ENCODE data around the gene FPR3. TPM values are rescaled to one million over a fixed set of nuclear protein-coding genes. Genes with fewer than 3 reads are reported as not detected.

FPR3 gene
- total RNA-seq, 1 experiment from 2014 or later: not detected

- Histone ChIP-seq H3T11ph (ENCODE audit: low read length) (no peak overlapping the region), H3K27me3 (ENCODE audit: insufficient read depth, low read length) (no peaks in the 10 kb centered on the region), H4K5ac (ENCODE audit: insufficient read length, low read depth, low read length) (no peak overlapping the region), H2BK12ac (ENCODE audit: insufficient read length, low read depth, low read length) (no peak overlapping the region), H3K18ac (ENCODE audit: insufficient read length, low read depth, low read length) (no peak overlapping the region), H4K20me1 (ENCODE audit: control insufficient read depth, insufficient read depth, insufficient read length) (no peaks in the 10 kb centered on the region), H3K9me3 (ENCODE audit: control insufficient read depth, low read depth, low read length) (peaks cover 12% of the 10 kb centered on the region), H2BK20ac (ENCODE audit: low read depth, low read length, poor library complexity, severe bottlenecking) (no peak overlapping the region), H3K23me2 (ENCODE audit: insufficient read length, low read depth, low read length, poor library complexity, severe bottlenecking) (no peaks in the 10 kb centered on the region), H3K23ac (ENCODE audit: insufficient read length, low read depth, low read length) (no peak overlapping the region), H3K14ac (ENCODE audit: insufficient read depth, low read length) (no peak overlapping the region), H3K56ac (ENCODE audit: insufficient read length, low read depth, low read length) (no peak overlapping the region), H2BK5ac (ENCODE audit: insufficient read length, low read length) (no peak overlapping the region), H3K79me1 (ENCODE audit: insufficient read depth, low read depth, low read length, poor library complexity, severe bottlenecking) (no peaks in the 10 kb centered on the region), H2AFZ (ENCODE audit: low read length) (no peak overlapping the region), H3K4me1 (ENCODE audit: insufficient read depth, low read length) (no peaks in the 10 kb centered on the region), H3K4me2 (ENCODE audit: insufficient read depth, insufficient read length, low read length) (no peak overlapping the region), H4K91ac (ENCODE audit: insufficient read length, low read depth, low read length) (no peak overlapping the region), H2AK5ac (ENCODE audit: insufficient read length, low read length) (no peak overlapping the region), H3K9ac (ENCODE audit: extremely low read depth, insufficient read length, low read length) (no peak overlapping the region), H3K27ac (ENCODE audit: insufficient read length, low read depth, low read length) (no peak overlapping the region), H3K4ac (ENCODE audit: low read depth, low read length) (no peak overlapping the region), H2BK120ac (ENCODE audit: low read depth, low read length, poor library complexity, severe bottlenecking) (no peak overlapping the region), H3K79me2 (ENCODE audit: insufficient read depth, low read length) (no peaks in the 10 kb centered on the region), H4K8ac (replicated peaks; ENCODE audit: insufficient read length, low read depth, low read length) (no peak overlapping the region), H2BK15ac (ENCODE audit: low read depth, low read length) (no peak overlapping the region)
- no peak for DNase-seq
- Mint-ChIP-seq H3K36me3 (ENCODE audit: insufficient read depth in 1 of 3, low read depth in 3 of 3) (peaks cover 0 to 18% (median 5%) of the 10 kb centered on the region in 3 experiments; a peak in 6 of 7 replicates), H3K27ac (no peak overlapping the region; a peak in 1 of 7 replicates), H3K9me3 (peaks cover 96 to 97% of the 10 kb centered on the region in 2 experiments), H3K27me3 (ENCODE audit: low read depth) (peaks cover 2% of the 10 kb centered on the region; the same call in 1 of the 2 replicates), H3K4me1 (no peaks in the 10 kb centered on the region), H3K4me3 (no peak overlapping the region)
- no CpG with 5 or more reads among the region's 7 CpGs for WGBS (ENCODE audit: extremely low coverage, insufficient read length, low lambda C conversion rate)
- TF ChIP-seq CTCF (conservative IDR thresholded peaks at IDR 0.05): no peak
Observed at GRCh38 chr19:51820831-51821446, 26.0 kb downstream of the FPR3 start.

Measured in H9 (cell line).